IMR-90 (cell line): Measurements from ENCODE around the gene ADD1.

ENCODE experiments used
- CEBPB ChIP-seq: IDR thresholded peaks from 2 replicates; pipeline ENCODE4 v1.6.1; 2012; ENCODE audit warnings: low read depth, low read length, improper control_type of control experiment
- CHD1 ChIP-seq: IDR thresholded peaks from 2 replicates; pipeline ENCODE4 v1.6.1; 2012; ENCODE audit warnings: low read depth, low read length, improper control_type of control experiment
- FOS ChIP-seq: fragments of 150-350 bp; IDR thresholded peaks from 2 replicates; pipeline ENCODE4 v1.6.1; 2016; ENCODE audit warnings: low read depth, low read length
- MAFK ChIP-seq: IDR thresholded peaks from 2 replicates; pipeline ENCODE4 v1.6.1; 2012; ENCODE audit warnings: low read depth, low read length, improper control_type of control experiment
- MAZ ChIP-seq: IDR thresholded peaks from 2 replicates; pipeline ENCODE4 v1.6.1; 2012; ENCODE audit warnings: low read depth, mild to moderate bottlenecking, low read length, improper control_type of control experiment, moderate library complexity, borderline replicate concordance
- MXI1 ChIP-seq: IDR thresholded peaks from 2 replicates; pipeline ENCODE4 v1.6.1; 2012; ENCODE audit warnings: low read depth, mild to moderate bottlenecking, low read length, moderate library complexity, borderline replicate concordance
- POLR2A ChIP-seq: IDR thresholded peaks from 2 replicates; pipeline ENCODE4 v1.6.1; 2012; ENCODE audit warnings: mild to moderate bottlenecking, low read depth, low read length
- RFX5 ChIP-seq: IDR thresholded peaks from 2 replicates; pipeline ENCODE4 v1.8.0; 2012; ENCODE audit warnings: low read depth, mild to moderate bottlenecking, low read length, moderate library complexity
- SMC3 ChIP-seq: fragments of 150-350 bp; IDR thresholded peaks from 2 replicates; pipeline ENCODE4 v1.6.1; 2016; ENCODE audit warnings: low read depth, mild to moderate bottlenecking, antibody characterized with exemption, low read length, moderate library complexity
- TF ChIP-seq, protein P1 (sequence below): conservative IDR thresholded peaks from 2 replicates; pipeline ENCODE4 v1.5.1; 2012; ENCODE audit warnings: mild to moderate bottlenecking, low read depth, low read length, improper control_type of control experiment
- TF ChIP-seq, protein P2 (sequence below): fragments of 150-350 bp; IDR thresholded peaks from 2 replicates; pipeline ENCODE4 v1.6.1; 2016; ENCODE audit warnings: low read depth, mild to moderate bottlenecking, low read length, moderate library complexity, borderline replicate concordance

DNA sequence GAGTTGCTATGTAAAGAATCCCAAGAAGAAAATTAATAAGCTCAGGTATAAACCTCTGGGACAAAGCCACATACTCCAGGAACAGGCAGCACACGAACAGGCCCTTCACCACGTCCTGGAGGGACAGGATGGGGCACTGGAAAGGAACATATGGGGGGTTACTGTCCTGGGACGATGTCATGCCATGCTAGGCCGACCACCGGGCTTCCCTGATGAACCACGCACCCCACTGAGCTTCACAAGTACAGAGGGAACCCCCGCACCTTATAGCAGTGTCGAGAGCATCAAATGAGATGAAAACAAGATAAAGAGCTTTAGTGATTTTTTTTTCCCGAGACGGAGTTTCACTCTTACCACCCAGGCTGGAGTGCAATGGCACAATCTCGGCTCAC lies 100.4 kb downstream of the ADD1 start:
- no peak for TF ChIP-seq MAFK
- TF ChIP-seq, protein P1, sequence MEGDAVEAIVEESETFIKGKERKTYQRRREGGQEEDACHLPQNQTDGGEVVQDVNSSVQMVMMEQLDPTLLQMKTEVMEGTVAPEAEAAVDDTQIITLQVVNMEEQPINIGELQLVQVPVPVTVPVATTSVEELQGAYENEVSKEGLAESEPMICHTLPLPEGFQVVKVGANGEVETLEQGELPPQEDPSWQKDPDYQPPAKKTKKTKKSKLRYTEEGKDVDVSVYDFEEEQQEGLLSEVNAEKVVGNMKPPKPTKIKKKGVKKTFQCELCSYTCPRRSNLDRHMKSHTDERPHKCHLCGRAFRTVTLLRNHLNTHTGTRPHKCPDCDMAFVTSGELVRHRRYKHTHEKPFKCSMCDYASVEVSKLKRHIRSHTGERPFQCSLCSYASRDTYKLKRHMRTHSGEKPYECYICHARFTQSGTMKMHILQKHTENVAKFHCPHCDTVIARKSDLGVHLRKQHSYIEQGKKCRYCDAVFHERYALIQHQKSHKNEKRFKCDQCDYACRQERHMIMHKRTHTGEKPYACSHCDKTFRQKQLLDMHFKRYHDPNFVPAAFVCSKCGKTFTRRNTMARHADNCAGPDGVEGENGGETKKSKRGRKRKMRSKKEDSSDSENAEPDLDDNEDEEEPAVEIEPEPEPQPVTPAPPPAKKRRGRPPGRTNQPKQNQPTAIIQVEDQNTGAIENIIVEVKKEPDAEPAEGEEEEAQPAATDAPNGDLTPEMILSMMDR = no peak
- TF ChIP-seq POLR2A = no peak
- TF ChIP-seq MXI1 = no peak
- no peak for TF ChIP-seq SMC3
- no peak for TF ChIP-seq FOS
- no peak for TF ChIP-seq MAZ
- no peak for TF ChIP-seq RFX5
- TF ChIP-seq CEBPB = no peak
- TF ChIP-seq CHD1 = no peak
- TF ChIP-seq, protein P2, sequence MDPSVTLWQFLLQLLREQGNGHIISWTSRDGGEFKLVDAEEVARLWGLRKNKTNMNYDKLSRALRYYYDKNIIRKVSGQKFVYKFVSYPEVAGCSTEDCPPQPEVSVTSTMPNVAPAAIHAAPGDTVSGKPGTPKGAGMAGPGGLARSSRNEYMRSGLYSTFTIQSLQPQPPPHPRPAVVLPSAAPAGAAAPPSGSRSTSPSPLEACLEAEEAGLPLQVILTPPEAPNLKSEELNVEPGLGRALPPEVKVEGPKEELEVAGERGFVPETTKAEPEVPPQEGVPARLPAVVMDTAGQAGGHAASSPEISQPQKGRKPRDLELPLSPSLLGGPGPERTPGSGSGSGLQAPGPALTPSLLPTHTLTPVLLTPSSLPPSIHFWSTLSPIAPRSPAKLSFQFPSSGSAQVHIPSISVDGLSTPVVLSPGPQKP = no peak
